HG02970 (cell line): ENCODE data around the gene MAGEC1.
"Not testable (repeated sequence)": the region's sequence is repeated elsewhere in the genome, so short reads cannot be mapped to it uniquely, and the experiment has no call there.

Experiments
- ATAC-seq: cut with Tn5 transposase; IDR thresholded peaks from one replicate; pipeline ENCODE4 v1.9.1; 2021; ENCODE audit warnings: mild to moderate bottlenecking, moderate library complexity, moderate number of reproducible peaks; ENCODE audit not compliant: unreplicated experiment, low FRiP score

Gene MAGEC1, protein sequence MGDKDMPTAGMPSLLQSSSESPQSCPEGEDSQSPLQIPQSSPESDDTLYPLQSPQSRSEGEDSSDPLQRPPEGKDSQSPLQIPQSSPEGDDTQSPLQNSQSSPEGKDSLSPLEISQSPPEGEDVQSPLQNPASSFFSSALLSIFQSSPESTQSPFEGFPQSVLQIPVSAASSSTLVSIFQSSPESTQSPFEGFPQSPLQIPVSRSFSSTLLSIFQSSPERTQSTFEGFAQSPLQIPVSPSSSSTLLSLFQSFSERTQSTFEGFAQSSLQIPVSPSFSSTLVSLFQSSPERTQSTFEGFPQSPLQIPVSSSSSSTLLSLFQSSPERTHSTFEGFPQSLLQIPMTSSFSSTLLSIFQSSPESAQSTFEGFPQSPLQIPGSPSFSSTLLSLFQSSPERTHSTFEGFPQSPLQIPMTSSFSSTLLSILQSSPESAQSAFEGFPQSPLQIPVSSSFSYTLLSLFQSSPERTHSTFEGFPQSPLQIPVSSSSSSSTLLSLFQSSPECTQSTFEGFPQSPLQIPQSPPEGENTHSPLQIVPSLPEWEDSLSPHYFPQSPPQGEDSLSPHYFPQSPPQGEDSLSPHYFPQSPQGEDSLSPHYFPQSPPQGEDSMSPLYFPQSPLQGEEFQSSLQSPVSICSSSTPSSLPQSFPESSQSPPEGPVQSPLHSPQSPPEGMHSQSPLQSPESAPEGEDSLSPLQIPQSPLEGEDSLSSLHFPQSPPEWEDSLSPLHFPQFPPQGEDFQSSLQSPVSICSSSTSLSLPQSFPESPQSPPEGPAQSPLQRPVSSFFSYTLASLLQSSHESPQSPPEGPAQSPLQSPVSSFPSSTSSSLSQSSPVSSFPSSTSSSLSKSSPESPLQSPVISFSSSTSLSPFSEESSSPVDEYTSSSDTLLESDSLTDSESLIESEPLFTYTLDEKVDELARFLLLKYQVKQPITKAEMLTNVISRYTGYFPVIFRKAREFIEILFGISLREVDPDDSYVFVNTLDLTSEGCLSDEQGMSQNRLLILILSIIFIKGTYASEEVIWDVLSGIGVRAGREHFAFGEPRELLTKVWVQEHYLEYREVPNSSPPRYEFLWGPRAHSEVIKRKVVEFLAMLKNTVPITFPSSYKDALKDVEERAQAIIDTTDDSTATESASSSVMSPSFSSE

GRCh38 chrX:141903400-141904155, at the start of gene MAGEC1:
TSS of gene MAGEC1 (plus strand) at chrX:141903894. CDS start at chrX:141905073, 1,179 bp downstream.
- no peak for ATAC-seq

- no peak for ATAC-seq
Measured at GRCh38 chrX:141857479-141857878, 46.2 kb upstream of the MAGEC1 start.

DNA sequence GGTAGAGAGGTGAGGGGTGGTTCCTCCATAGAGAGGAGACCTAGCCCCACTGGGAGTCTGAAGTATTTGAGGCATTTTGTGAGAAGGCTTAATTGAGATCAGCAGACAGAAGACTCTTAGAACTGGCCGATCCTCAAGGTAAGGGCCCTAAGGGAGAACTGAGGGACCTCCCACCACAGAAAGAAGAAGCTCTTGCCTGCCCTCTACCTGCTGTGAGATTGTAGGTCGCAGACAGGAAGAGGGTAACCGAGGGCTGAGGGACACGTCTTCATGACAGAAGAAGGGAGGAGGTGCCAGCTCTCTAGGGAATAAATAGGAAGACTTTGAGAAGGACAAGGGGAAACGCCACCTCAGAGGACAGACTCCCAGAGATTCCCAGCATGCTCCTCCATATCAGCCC, 24.1 kb upstream of the MAGEC1 start:
- no peak for ATAC-seq

DNA sequence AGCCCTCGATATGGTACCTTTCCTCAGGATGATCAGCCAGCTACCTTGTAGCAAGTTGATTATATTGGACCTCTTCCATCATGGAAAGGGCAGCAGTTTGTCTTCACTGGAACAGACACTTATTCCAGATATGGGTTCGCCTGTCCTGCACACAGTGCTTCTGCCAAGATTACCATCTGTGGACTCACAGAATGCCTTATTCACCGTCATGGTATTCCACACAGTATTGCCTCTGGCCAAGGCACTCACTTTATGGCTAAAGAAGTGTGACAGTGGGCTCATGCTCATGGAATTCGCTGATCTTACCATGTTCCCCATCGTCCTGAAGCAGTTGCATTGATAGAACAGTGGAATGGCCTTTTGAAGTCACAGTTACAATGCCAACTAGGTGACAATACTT, 14.9 kb upstream of the MAGEC1 start:
- ATAC-seq: not testable (repeated sequence)

DNA sequence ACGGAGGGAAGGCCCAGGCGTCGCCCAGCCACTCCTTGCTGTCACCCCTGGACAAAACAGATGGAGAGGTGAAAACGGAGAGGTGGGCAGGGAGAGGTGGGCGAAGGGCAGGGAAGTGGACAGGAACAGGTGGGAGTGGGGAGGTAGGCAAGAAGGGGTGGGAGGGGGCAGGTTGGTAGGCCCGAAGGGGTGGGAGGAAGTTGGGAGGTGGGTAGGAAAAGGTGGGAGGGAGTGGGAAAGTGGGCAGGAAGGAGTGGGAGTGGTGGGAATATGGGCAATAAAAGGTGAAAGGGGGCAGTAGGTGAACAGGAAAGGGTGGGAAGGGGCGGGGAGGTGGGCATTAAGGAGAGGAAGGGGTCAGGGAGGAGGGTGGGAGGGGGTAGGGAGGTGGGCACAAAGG, 9.0 kb upstream of the MAGEC1 start:
- no peak for ATAC-seq

GRCh38 chrX:141897690-141898089, 6.0 kb upstream of the MAGEC1 start:
- ATAC-seq: no peak

DNA sequence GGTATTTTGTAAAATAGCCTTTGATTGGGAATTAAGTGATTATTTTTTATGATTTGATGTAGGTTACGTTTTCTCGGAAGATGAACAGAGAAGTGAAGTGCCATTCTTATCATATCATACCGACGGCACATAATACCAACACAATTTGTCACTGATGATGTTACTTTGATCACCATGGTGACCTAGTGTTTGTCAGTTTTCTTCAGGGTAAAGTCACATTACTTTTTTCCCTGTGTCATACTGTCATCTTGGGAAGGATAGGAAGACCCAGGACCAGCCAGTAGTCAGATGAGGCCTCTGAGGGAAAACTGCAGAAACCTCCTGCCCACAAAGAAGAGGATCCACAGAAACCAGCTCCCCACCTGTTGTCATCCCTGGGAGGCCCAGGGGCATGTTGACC, 1.3 kb upstream of the MAGEC1 start:
- ATAC-seq: no peak

DNA sequence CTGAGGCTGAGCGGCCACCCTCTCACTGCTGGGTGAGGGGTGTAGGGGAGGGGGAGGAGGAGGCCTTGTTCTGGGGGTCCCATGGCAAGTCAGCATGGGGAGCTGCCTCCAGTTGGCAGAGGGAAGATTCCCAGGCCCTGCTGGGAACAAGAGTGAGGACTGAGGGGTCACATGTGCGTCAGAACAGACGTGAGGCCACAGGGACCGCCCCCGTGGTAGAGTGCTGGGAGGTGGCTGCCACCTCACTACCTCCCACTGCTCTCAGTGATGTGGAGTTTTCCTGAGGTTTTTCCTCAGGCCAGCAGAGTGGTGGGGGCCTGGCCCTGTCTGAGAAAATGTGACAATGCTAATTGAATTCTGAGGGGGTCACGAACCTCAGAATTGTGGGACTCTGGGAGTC, 568 bp downstream of the MAGEC1 start:
- ATAC-seq: no peak

- no peak for ATAC-seq
Measured at GRCh38 chrX:141917801-141918200, 14.1 kb downstream of the MAGEC1 start.

- ATAC-seq: no peak
Measured at GRCh38 chrX:141924293-141924692, 20.6 kb downstream of the MAGEC1 start.

DNA sequence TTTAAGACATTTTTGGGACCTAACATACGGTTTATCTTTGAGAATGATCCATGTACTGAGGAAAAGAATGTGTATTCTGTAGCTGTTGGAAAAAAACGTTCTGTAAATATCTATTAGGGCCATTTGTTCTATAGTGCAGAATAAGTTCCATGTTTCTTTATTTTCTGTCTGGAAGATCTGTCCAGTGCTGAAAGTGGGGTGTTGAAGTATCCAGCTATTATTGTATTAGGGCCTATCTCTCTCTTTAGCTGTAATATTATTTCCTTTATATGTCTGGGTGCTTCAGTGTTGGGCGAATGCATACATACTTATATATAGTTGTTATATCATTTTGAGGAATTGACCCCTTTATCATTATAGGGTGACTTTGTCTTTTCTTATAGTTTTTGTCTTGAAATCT, 24.7 kb downstream of the MAGEC1 start:
- ATAC-seq: no peak

- ATAC-seq: no peak
Measured at GRCh38 chrX:141934059-141934641, 30.5 kb downstream of the MAGEC1 start.

DNA sequence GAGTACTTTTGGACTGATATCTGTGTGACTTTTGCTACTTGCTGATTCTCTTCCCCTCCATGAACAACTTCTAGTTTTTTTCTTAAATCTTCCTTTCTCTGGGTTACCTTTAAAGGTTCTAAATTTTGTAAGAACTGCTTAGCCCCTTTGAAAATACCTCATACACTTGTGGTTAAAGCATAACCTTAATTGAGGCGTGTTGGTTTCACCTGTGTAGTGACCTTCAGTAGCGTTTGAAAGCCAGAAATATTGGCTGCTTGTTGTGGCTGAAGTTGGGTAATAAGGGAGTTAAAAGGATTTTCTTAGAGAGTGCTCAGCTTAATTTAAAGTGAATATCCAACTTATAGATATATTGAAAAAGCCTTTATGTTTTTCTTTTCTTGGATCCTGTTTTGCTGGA, 32.0 kb downstream of the MAGEC1 start:
- ATAC-seq: no peak

DNA sequence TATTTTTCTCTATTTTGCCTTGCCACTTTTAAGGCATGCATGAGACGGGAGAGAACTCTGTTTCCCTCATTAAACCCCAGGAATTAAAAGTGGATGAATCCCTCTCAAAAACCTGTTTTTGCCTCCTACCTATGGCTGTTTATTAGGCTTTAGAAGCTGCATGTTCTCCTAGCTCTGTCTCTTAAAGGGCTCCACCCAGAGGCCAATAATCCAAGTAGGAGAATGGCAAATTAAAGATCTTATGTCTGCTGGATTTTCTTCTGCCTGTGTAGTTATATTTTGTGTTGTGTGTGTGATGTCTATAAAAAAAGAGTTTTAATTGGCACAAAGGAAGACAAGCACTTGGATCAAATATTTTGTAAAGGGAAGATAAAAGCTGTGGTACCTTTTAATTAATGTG, 32.4 kb downstream of the MAGEC1 start:
- no peak for ATAC-seq

- ATAC-seq: no peak
Measured at GRCh38 chrX:141941234-141941633, 37.5 kb downstream of the MAGEC1 start.

- no peak for ATAC-seq
Measured at GRCh38 chrX:141945426-141945825, 41.7 kb downstream of the MAGEC1 start.

GRCh38 chrX:141947350-141947749, 43.7 kb downstream of the MAGEC1 start:
- ATAC-seq: no peak

DNA sequence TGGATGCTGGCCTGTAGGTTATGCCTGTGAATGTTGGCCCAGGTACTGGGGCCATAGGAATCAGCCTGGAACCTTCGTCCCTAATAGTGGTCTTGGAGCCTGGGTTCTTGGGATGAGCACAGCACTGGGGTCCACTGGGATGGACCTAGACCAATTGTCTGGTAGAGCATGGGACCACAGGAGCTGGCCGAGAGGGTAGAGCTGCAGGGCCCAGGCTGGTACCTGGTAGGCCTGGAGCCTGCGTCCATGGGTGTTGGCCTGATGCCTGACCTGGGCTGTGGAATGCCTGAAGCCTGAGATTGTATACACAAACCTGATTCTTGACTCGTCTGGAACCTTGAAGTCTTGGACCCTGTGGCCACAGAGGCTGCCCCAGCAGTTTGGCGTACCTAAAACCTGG, 48.9 kb downstream of the MAGEC1 start:
- ATAC-seq: no peak

GRCh38 chrX:141958675-141959074, 55.0 kb downstream of the MAGEC1 start:
- ATAC-seq: no peak
